Fibroblast of gingiva (primary cell): ENCODE data around the gene COL5A3.
"Not testable (repeated sequence)": the region's sequence is repeated elsewhere in the genome, so short reads cannot be mapped to it uniquely, and the experiment has no call there.

Experiments used
- DNase-seq: peaks from one replicate; pipeline ENCODE4 v3.0.0-alpha.2; 2011; ENCODE audit warnings: low read depth

COL5A3 gene

GRCh38 chr19:10010247-10010691, at the start of gene COL5A3:
Gene COL5A3 (minus strand): TSS chr19:10010504. CDS start chr19:10010385, 119 bp downstream.
- peak; percentile 41 for DNase-seq

GRCh38 chr19:10052602-10053360, 42.5 kb upstream of the COL5A3 start:
- DNase-seq, result no peak

GRCh38 chr19:10049626-10050025, 39.3 kb upstream of the COL5A3 start:
- DNase-seq, result no peak

- DNase-seq, result no peak
Observed at GRCh38 chr19:10045371-10045770, 35.1 kb upstream of the COL5A3 start.

- no peak for DNase-seq
Observed at GRCh38 chr19:10044390-10044789, 34.1 kb upstream of the COL5A3 start.

GRCh38 chr19:10043286-10043927, 33.1 kb upstream of the COL5A3 start:
- peak; percentile 39 for DNase-seq

- no peak for DNase-seq
Observed at GRCh38 chr19:10037809-10038208, 27.5 kb upstream of the COL5A3 start.

- no peak for DNase-seq
Observed at GRCh38 chr19:10037367-10037766, 27.1 kb upstream of the COL5A3 start.

GRCh38 chr19:10036601-10037071, 26.3 kb upstream of the COL5A3 start:
- DNase-seq, result peak; percentile 72

- DNase-seq, result no peak
Observed at GRCh38 chr19:10033614-10034013, 23.3 kb upstream of the COL5A3 start.

- DNase-seq, result peak; percentile 86
Observed at GRCh38 chr19:10027158-10027997, 17.1 kb upstream of the COL5A3 start.

- no peak for DNase-seq
Observed at GRCh38 chr19:10026744-10027143, 16.4 kb upstream of the COL5A3 start.

GRCh38 chr19:10023096-10023495, 12.8 kb upstream of the COL5A3 start:
- not testable (repeated sequence) for DNase-seq

GRCh38 chr19:10021863-10022262, 11.6 kb upstream of the COL5A3 start:
- DNase-seq, result no peak

GRCh38 chr19:10021446-10021845, 11.1 kb upstream of the COL5A3 start:
- DNase-seq, result no peak

- DNase-seq, result no peak
Observed at GRCh38 chr19:10020851-10021250, 10.5 kb upstream of the COL5A3 start.

- DNase-seq, result no peak
Observed at GRCh38 chr19:10019246-10019645, 8.9 kb upstream of the COL5A3 start.

GRCh38 chr19:10018786-10019185, 8.5 kb upstream of the COL5A3 start:
- DNase-seq, result no peak

GRCh38 chr19:10018263-10018662, 8.0 kb upstream of the COL5A3 start:
- no peak for DNase-seq

GRCh38 chr19:10013834-10014618, 3.7 kb upstream of the COL5A3 start:
- DNase-seq, result no peak

- DNase-seq, result no peak
Observed at GRCh38 chr19:10013316-10013715, 3.0 kb upstream of the COL5A3 start, which contains the start of gene RDH8. Gene RDH8 (plus strand): TSS chr19:10013483. CDS start chr19:10013498, 15 bp downstream.

GRCh38 chr19:10011974-10012373, 1.7 kb upstream of the COL5A3 start:
- no peak for DNase-seq
